Inferior parietal cortex (tissue), 1 donor: ENCODE results near the gene KLHL2.
"Not testable (repeated sequence)": the region's sequence is repeated elsewhere in the genome, so short reads cannot be mapped to it uniquely, and the experiment has no call there.

ENCODE experiments used
- DNase-seq: peaks from one replicate; pipeline ENCODE4 v3.0.0-alpha.2; 2016; ENCODE audit errors: extremely low spot score

KLHL2 gene

GRCh38 chr4:165207431-165208220 is at the start of gene KLHL2:
Gene KLHL2, plus strand, starts transcription at chr4:165207561. Its CDS starts 316 bp downstream, at chr4:165207877.
- DNase-seq = no peak

- no peak for DNase-seq
Measured at GRCh38 chr4:165158762-165159161, 48.6 kb upstream of the KLHL2 start.

- DNase-seq = no peak
Measured at GRCh38 chr4:165164257-165164656, 43.1 kb upstream of the KLHL2 start.

- DNase-seq = not testable (repeated sequence)
Measured at GRCh38 chr4:165166872-165167271, 40.5 kb upstream of the KLHL2 start.

- no peak for DNase-seq
Measured at GRCh38 chr4:165167650-165168049, 39.7 kb upstream of the KLHL2 start.

- no peak for DNase-seq
Measured at GRCh38 chr4:165170819-165171218, 36.5 kb upstream of the KLHL2 start.

- not testable (repeated sequence) for DNase-seq
Measured at GRCh38 chr4:165175470-165175869, 31.9 kb upstream of the KLHL2 start.

- DNase-seq = no peak
Measured at GRCh38 chr4:165175879-165176278, 31.5 kb upstream of the KLHL2 start.

GRCh38 chr4:165177725-165178666 is 29.4 kb upstream of the KLHL2 start:
- DNase-seq = no peak

GRCh38 chr4:165184220-165184619 is 23.1 kb upstream of the KLHL2 start:
- no peak for DNase-seq

- not testable (repeated sequence) for DNase-seq
Measured at GRCh38 chr4:165184998-165185397, 22.4 kb upstream of the KLHL2 start.

GRCh38 chr4:165185448-165185847 is 21.9 kb upstream of the KLHL2 start:
- DNase-seq = no peak

- DNase-seq = no peak
Measured at GRCh38 chr4:165190591-165191347, 16.6 kb upstream of the KLHL2 start.

GRCh38 chr4:165191348-165191656 is 16.1 kb upstream of the KLHL2 start:
- DNase-seq = no peak

GRCh38 chr4:165191814-165192499 is 15.4 kb upstream of the KLHL2 start:
- DNase-seq = no peak

GRCh38 chr4:165192500-165192898 is 14.9 kb upstream of the KLHL2 start:
- DNase-seq = no peak

GRCh38 chr4:165192956-165193355 is 14.4 kb upstream of the KLHL2 start:
- DNase-seq = no peak

- no peak for DNase-seq
Measured at GRCh38 chr4:165194368-165194767, 13.0 kb upstream of the KLHL2 start.

- DNase-seq = no peak
Measured at GRCh38 chr4:165198329-165198728, 9.0 kb upstream of the KLHL2 start.

GRCh38 chr4:165199286-165199685 is 8.1 kb upstream of the KLHL2 start:
- DNase-seq = no peak

- DNase-seq = no peak
Measured at GRCh38 chr4:165199722-165200121, 7.6 kb upstream of the KLHL2 start.

- no peak for DNase-seq
Measured at GRCh38 chr4:165201806-165202205, 5.6 kb upstream of the KLHL2 start.
